CD4-positive, alpha-beta T cell treated with Interleukin-2 at 100 ng/mL for 4 hours (primary cell): ENCODE data around the gene CELF2.
"Not testable (repeated sequence)": the region's sequence is repeated elsewhere in the genome, so short reads cannot be mapped to it uniquely, and the experiment has no call there.

Source experiments
- DNase-seq: peaks from one replicate; pipeline ENCODE4 v3.0.0-alpha.2; 2020; ENCODE audit warnings: low spot score

Gene CELF2

GRCh38 chr10:11175823-11176243, 158.2 kb downstream of the CELF2 start:
- no peak for DNase-seq

- DNase-seq, result peak; percentile 89
These were observed 159.1 kb downstream of the CELF2 start for GRCh38 chr10:11176746-11177145.

- no peak for DNase-seq
These were observed 159.7 kb downstream of the CELF2 start for GRCh38 chr10:11177381-11177780.

GRCh38 chr10:11177926-11178471, 160.3 kb downstream of the CELF2 start:
- no peak for DNase-seq

GRCh38 chr10:11178606-11179515, 161.2 kb downstream of the CELF2 start:
- peak; percentile 93 for DNase-seq

GRCh38 chr10:11179516-11180105, 161.9 kb downstream of the CELF2 start:
- DNase-seq, result no peak

GRCh38 chr10:11180228-11180627, 162.6 kb downstream of the CELF2 start:
- peak; percentile 79 for DNase-seq

- DNase-seq, result no peak
These were observed 164.3 kb downstream of the CELF2 start for GRCh38 chr10:11181978-11182377.

- DNase-seq, result peak; percentile 81
These were observed 165.3 kb downstream of the CELF2 start for GRCh38 chr10:11183015-11183414.

GRCh38 chr10:11184093-11184492, 166.4 kb downstream of the CELF2 start:
- DNase-seq, result no peak

- DNase-seq, result not testable (repeated sequence)
These were observed 167.5 kb downstream of the CELF2 start for GRCh38 chr10:11185128-11185665.

GRCh38 chr10:11186374-11186773, 168.7 kb downstream of the CELF2 start:
- no peak for DNase-seq

GRCh38 chr10:11189582-11190376, 172.1 kb downstream of the CELF2 start:
- no peak for DNase-seq

GRCh38 chr10:11191190-11191589, 173.5 kb downstream of the CELF2 start:
- no peak for DNase-seq

GRCh38 chr10:11191678-11192077, 174.0 kb downstream of the CELF2 start:
- DNase-seq, result no peak

GRCh38 chr10:11192304-11193000, 174.8 kb downstream of the CELF2 start:
- no peak for DNase-seq

- DNase-seq, result no peak
These were observed 175.4 kb downstream of the CELF2 start for GRCh38 chr10:11193001-11193551.

GRCh38 chr10:11194859-11195586, 177.4 kb downstream of the CELF2 start:
- DNase-seq, result no peak

GRCh38 chr10:11195623-11196022, 178.0 kb downstream of the CELF2 start:
- no peak for DNase-seq

- no peak for DNase-seq
These were observed 179.6 kb downstream of the CELF2 start for GRCh38 chr10:11197266-11197712.
